SK-N-SH (cell line): ENCODE data around the gene SLC22A15. TPM values are rescaled to one million over a fixed set of nuclear protein-coding genes. Genes with fewer than 3 reads are reported as not detected.

Experiments used
- CTCF ChIA-PET: fragments of 300-600, 350-600 bp; formaldehyde crosslinking; extraction: SDS; loops from one replicate; lab custom pipeline; 2021; lab: Yijun Ruan, JAX
- POLR2A ChIA-PET: fragments of 350-600 bp; sonication (Branson Sonifier 250); formaldehyde crosslinking; extraction: SDS; loops from one replicate; lab custom pipeline; 2020; ENCODE audit warnings: antibody characterized with exemption, inconsistent platforms; lab: Yijun Ruan, JAX
- DNase-seq: peaks from one replicate; pipeline ENCODE4 v3.0.0; 2012
- H2AFZ ChIP-seq: fragments of 200-600 bp; sonication (generic); 2 replicates; pipeline ENCODE4 v1.8.1; 2016; ENCODE audit warnings: antibody characterized with exemption, mild to moderate bottlenecking, low read depth
- H3F3A ChIP-seq: fragments of 200-600 bp; sonication (generic); replicated peaks from 2 replicates; pipeline ENCODE3; 2016; ENCODE audit warnings: antibody characterized with exemption, mild to moderate bottlenecking; ENCODE audit not compliant: insufficient read depth
- H3K27ac ChIP-seq, 2 experiments: fragments of 200-500 bp in 1 of 2; fragments of 200-600 bp in 1 of 2; sonication (Bioruptor generic) in 1 of 2; sonication (generic), shearing (Covaris generic) in 1 of 2; 2 replicates each; pipeline versions ENCODE4 v1.5.1 to v1.6.1; 2014 to 2016; ENCODE audit warnings: low read depth in 2 of 2, inconsistent platforms in 1 of 2, low read length in 1 of 2, mild to moderate bottlenecking in 1 of 2, mixed read lengths in 1 of 2
- H3K27me3 ChIP-seq: fragments of 200-600 bp; sonication (generic), shearing (Covaris generic); 2 replicates; pipeline ENCODE4 v1.6.1; 2016; ENCODE audit warnings: mixed run types; ENCODE audit not compliant: insufficient read depth
- H3K36me3 ChIP-seq, 2 experiments: fragments of 200-500 bp in 1 of 2; fragments of 200-600 bp in 1 of 2; sonication (Bioruptor generic) in 1 of 2; sonication (generic) in 1 of 2; replicated peaks in 1 of 2; 2 replicates each; pipeline versions ENCODE3 to v1.5.1; 2014 to 2016; ENCODE audit warnings: low read length in 1 of 2, mild to moderate bottlenecking in 1 of 2; ENCODE audit not compliant: insufficient read depth in 2 of 2, control insufficient read depth in 1 of 2
- H3K4me1 ChIP-seq, 2 experiments: fragments of 200-500 bp in 1 of 2; fragments of 200-600 bp in 1 of 2; sonication (Bioruptor generic) in 1 of 2; sonication (generic), shearing (Covaris generic) in 1 of 2; 2 replicates each; pipeline versions ENCODE4 v1.5.1 to v1.6.1; 2014 to 2016; ENCODE audit warnings: low read depth in 1 of 2, low read length in 1 of 2, mixed run types in 1 of 2; ENCODE audit not compliant: insufficient read depth in 2 of 2, control insufficient read depth in 1 of 2
- H3K4me2 ChIP-seq: fragments of 200-600 bp; sonication (generic), shearing (Covaris generic); 2 replicates; pipeline ENCODE4 v1.6.1; 2017; ENCODE audit warnings: mixed run types
- H3K4me3 ChIP-seq, 2 experiments: fragments of 200-500 bp in 1 of 2; fragments of 200-600 bp in 1 of 2; sonication (Bioruptor generic) in 1 of 2; sonication (generic), shearing (Covaris generic) in 1 of 2; 2 replicates each; pipeline versions ENCODE4 v1.5.1 to v1.8.1; 2014 to 2016; ENCODE audit warnings: low read depth in 2 of 2, inconsistent platforms in 1 of 2, low read length in 1 of 2, mild to moderate bottlenecking in 1 of 2, mixed read lengths in 1 of 2, moderate library complexity in 1 of 2
- H3K79me2 ChIP-seq: fragments of 200-600 bp; sonication (generic); 2 replicates; pipeline ENCODE4 v1.8.1; 2017; ENCODE audit warnings: mild to moderate bottlenecking; ENCODE audit not compliant: insufficient read depth
- H3K9ac ChIP-seq: fragments of 200-600 bp; sonication (generic); 2 replicates; pipeline ENCODE4 v1.6.1; 2017; ENCODE audit warnings: mixed run types
- H3K9me2 ChIP-seq: fragments of 200-600 bp; sonication (generic); 2 replicates; pipeline ENCODE4 v1.6.1; 2017; ENCODE audit warnings: mixed run types
- H3K9me3 ChIP-seq: fragments of 200-600 bp; sonication (generic); 2 replicates; pipeline ENCODE4 v1.6.1; 2017; ENCODE audit warnings: mixed run types, mild to moderate bottlenecking, moderate library complexity
- H4K20me1 ChIP-seq: fragments of 200-600 bp; sonication (generic); 2 replicates; pipeline ENCODE4 v1.6.1; 2017; ENCODE audit warnings: mild to moderate bottlenecking, mixed run types; ENCODE audit not compliant: insufficient read depth
- CHD2 ChIP-seq: fragments of 150-350 bp; IDR thresholded peaks from 2 replicates; pipeline ENCODE4 v1.6.1; 2018; ENCODE audit warnings: low read length; ENCODE audit not compliant: partially characterized antibody
- ELF1 ChIP-seq: IDR thresholded peaks from 2 replicates; pipeline ENCODE4 v1.4.0; 2012
- EZH2phosphoT487 ChIP-seq: fragments of 200-600 bp; sonication (generic); IDR thresholded peaks from 2 replicates; pipeline ENCODE4 v1.6.1; 2017; ENCODE audit warnings: low read depth, mixed run types, mild to moderate bottlenecking, antibody characterized with exemption, moderate library complexity, borderline replicate concordance
- FOSL2 ChIP-seq: IDR thresholded peaks from 2 replicates; pipeline ENCODE4 v1.4.0; 2012; ENCODE audit warnings: low read depth, mild to moderate bottlenecking, moderate library complexity, borderline replicate concordance
- FOXJ3 ChIP-seq: sonication (generic); formaldehyde crosslinking; IDR thresholded peaks from 2 replicates; pipeline ENCODE4 v1.5.1; 2020; ENCODE audit warnings: mild to moderate bottlenecking, missing genetic modification reagents
- GATA2 ChIP-seq: sonication (generic); formaldehyde crosslinking; IDR thresholded peaks from 2 replicates; pipeline ENCODE4 v1.5.0; 2020; ENCODE audit warnings: mild to moderate bottlenecking, missing genetic modification reagents
- JUND ChIP-seq: IDR thresholded peaks from 2 replicates; pipeline ENCODE4 v1.4.0; 2012
- MEF2A ChIP-seq: IDR thresholded peaks from 2 replicates; pipeline ENCODE4 v1.4.0; 2012; ENCODE audit warnings: low read depth, borderline replicate concordance
- MXI1 ChIP-seq: IDR thresholded peaks from 2 replicates; pipeline ENCODE4 v1.6.1; 2012; ENCODE audit warnings: mild to moderate bottlenecking, low read depth, low read length, improper control_type of control experiment
- NFIC ChIP-seq: IDR thresholded peaks from 2 replicates; pipeline ENCODE4 v1.4.0; 2012; ENCODE audit warnings: borderline replicate concordance
- NRF1 ChIP-seq: IDR thresholded peaks from 2 replicates; pipeline ENCODE4 v1.6.1; 2012; ENCODE audit warnings: low read depth, mild to moderate bottlenecking, low read length
- POLR2AphosphoS5 ChIP-seq: IDR thresholded peaks from 2 replicates; pipeline ENCODE4 v1.6.1; 2012; ENCODE audit warnings: low read depth, low read length
- RAD21 ChIP-seq: IDR thresholded peaks from 2 replicates; pipeline ENCODE4 v1.6.1; 2012; ENCODE audit warnings: mild to moderate bottlenecking, low read length
- RFX5 ChIP-seq: IDR thresholded peaks from 2 replicates; pipeline ENCODE4 v1.6.1; 2012; ENCODE audit warnings: mild to moderate bottlenecking, improper control_type of control experiment, low read length
- SMC3 ChIP-seq: IDR thresholded peaks from 2 replicates; pipeline ENCODE4 v1.6.1; 2012; ENCODE audit warnings: low read depth, low read length, improper control_type of control experiment
- TCF12 ChIP-seq: IDR thresholded peaks from 2 replicates; pipeline ENCODE4 v1.4.0; 2012
- TEAD4 ChIP-seq: IDR thresholded peaks from 2 replicates; pipeline ENCODE4 v1.4.0; 2012; ENCODE audit warnings: mild to moderate bottlenecking, borderline replicate concordance; ENCODE audit not compliant: insufficient read depth
- WGBS: methylation state at CpG from one replicate; pipeline ENCODE4 v1.1.6; 2017; ENCODE audit warnings: low lambda C conversion rate; 5-methylcytosine and 5-hydroxymethylcytosine counted together
- polyA plus RNA-seq, 3 experiments: library from polyadenylated mRNA; depleted of rRNA; stranded (reverse); fragments of >200 nt; gene quantifications; 2 replicates each; pipeline ENCODE4 v1.2.3, GENCODE V29; 2012
- TF ChIP-seq, protein P1 (sequence below): IDR thresholded peaks from 2 replicates; pipeline ENCODE4 v1.4.0; 2012; ENCODE audit warnings: low read depth, borderline replicate concordance
- TF ChIP-seq, protein P2 (sequence below): IDR thresholded peaks from 2 replicates; pipeline ENCODE4 v1.4.0; 2012; ENCODE audit warnings: low read depth, borderline replicate concordance
- TF ChIP-seq, protein P3 (sequence below): fragments of 150-350 bp; IDR thresholded peaks from 2 replicates; pipeline ENCODE4 v1.6.1; 2017; ENCODE audit warnings: antibody characterized with exemption, low read length, low read depth, borderline replicate concordance

Gene SLC22A15
- polyA plus RNA-seq, 1 of the 3 experiments (the other 2 are of a cell fraction) = 0.13 TPM

DNA sequence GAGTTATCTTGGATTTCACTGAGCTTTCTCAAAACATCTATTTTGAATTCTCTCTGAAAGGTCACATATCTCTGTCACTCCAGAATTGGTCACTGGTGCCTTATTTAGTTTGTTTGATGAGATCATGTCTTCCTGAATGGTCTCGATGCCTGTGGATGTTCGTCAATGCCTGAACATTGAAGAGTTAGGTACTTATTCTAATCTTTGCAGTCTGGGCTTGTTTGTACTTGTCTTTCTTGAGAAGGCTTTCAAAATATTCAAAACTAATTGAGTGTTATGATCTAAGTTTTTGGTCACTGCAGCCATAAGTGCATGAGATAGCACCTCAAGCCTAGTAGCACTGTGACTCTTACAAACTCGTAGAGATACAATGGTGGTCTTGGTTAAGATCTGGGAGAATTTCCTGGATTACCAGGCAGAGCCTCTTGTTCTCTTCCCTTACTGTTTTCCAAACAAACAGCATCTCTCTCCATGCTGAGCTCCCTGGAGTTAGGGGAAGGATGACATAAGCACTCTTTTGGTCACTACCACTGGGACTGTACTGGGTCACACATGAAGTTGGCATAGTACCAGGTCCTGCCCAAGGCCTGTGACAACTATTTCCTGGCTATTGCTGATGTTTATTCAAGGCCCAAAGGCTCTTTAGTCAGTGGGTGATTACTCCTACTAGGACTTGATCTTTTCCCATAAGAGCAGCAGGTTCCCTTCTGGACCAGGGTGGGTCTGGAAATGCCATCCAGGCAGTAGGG lies 25.6 kb downstream of the SLC22A15 start (continued):
- TF ChIP-seq, protein P1, sequence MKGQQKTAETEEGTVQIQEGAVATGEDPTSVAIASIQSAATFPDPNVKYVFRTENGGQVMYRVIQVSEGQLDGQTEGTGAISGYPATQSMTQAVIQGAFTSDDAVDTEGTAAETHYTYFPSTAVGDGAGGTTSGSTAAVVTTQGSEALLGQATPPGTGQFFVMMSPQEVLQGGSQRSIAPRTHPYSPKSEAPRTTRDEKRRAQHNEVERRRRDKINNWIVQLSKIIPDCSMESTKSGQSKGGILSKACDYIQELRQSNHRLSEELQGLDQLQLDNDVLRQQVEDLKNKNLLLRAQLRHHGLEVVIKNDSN = no peak
- TF ChIP-seq RAD21 = no peak

DNA sequence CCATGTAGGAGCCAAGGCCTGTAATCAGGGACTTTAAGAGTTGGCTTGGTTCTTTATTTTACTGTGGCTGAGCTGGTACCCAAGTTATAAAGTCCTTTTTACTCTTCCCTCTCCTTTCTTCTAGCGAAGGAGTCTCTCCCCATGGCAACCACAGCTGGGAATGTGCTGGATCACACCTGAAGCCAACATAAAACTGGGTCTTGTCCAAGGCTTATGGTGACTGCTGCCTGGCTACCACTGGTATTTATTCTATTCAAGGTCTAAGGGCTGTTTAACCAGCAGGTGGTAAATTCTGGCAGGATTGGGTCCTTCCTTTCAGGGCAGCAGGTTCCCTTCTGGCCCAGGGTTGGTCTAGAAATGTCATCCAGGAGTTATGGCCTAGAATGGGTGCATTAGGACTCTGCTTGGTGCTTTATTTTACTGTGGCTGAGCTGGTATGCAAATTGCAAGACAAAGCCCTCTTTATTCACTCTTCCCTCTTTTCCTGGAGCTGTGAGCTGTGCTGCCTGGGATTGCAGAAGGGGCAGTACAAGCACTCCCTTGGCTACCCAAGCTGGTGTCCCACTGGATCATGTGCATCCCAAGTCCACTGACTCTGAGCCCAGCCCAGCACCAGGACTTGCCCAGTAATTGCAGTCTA lies 26.6 kb downstream of the SLC22A15 start:
- Histone ChIP-seq H2AFZ (no peak overlapping the region), H3K36me3 (no peaks in the 10 kb centered on the region), H3K9me3 (peaks cover 3% of the 10 kb centered on the region; the same call in 1 of the 2 replicates), H4K20me1 (no peaks in the 10 kb centered on the region), H3F3A (no peaks in the 10 kb centered on the region), H3K27ac (no peak overlapping the region), H3K4me3 (no peak overlapping the region), H3K4me1 (no peaks in the 10 kb centered on the region), H3K9me2 (no peaks in the 10 kb centered on the region), H3K27me3 (no peaks in the 10 kb centered on the region), H3K4me2 (no peak overlapping the region), H3K79me2 (no peaks in the 10 kb centered on the region), H3K9ac (no peak overlapping the region)
- TF ChIP-seq MXI1 = no peak
- TF ChIP-seq TEAD4 = no peak
- no peak for TF ChIP-seq POLR2AphosphoS5
- TF ChIP-seq NFIC = no peak
- TF ChIP-seq, protein P2, sequence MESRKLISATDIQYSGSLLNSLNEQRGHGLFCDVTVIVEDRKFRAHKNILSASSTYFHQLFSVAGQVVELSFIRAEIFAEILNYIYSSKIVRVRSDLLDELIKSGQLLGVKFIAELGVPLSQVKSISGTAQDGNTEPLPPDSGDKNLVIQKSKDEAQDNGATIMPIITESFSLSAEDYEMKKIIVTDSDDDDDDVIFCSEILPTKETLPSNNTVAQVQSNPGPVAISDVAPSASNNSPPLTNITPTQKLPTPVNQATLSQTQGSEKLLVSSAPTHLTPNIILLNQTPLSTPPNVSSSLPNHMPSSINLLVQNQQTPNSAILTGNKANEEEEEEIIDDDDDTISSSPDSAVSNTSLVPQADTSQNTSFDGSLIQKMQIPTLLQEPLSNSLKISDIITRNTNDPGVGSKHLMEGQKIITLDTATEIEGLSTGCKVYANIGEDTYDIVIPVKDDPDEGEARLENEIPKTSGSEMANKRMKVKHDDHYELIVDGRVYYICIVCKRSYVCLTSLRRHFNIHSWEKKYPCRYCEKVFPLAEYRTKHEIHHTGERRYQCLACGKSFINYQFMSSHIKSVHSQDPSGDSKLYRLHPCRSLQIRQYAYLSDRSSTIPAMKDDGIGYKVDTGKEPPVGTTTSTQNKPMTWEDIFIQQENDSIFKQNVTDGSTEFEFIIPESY = no peak
- no peak for TF ChIP-seq SMC3
- TF ChIP-seq, protein P1 = no peak
- no peak for TF ChIP-seq JUND
- TF ChIP-seq TCF12 = no peak
- no peak for TF ChIP-seq NRF1
- no peak for TF ChIP-seq ELF1
- TF ChIP-seq EZH2phosphoT487 = no peak
- no peak for TF ChIP-seq GATA2
- TF ChIP-seq FOXJ3 (CRISPR knock-in tag) = no peak
- no peak for TF ChIP-seq RFX5
- no peak for TF ChIP-seq FOSL2
- no peak for TF ChIP-seq MEF2A
- TF ChIP-seq, protein P3, sequence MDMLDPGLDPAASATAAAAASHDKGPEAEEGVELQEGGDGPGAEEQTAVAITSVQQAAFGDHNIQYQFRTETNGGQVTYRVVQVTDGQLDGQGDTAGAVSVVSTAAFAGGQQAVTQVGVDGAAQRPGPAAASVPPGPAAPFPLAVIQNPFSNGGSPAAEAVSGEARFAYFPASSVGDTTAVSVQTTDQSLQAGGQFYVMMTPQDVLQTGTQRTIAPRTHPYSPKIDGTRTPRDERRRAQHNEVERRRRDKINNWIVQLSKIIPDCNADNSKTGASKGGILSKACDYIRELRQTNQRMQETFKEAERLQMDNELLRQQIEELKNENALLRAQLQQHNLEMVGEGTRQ = no peak
- no peak for TF ChIP-seq CHD2
- TF ChIP-seq RAD21 = no peak
- ChIA-PET POLR2A (no interaction called here), CTCF (interaction anchor here (0.6 to 2.2 kb wide), 5 partner anchors 18 to 1065 kb away, joined by 3 to 6 read pairs (median 3); no protein-coding TSS in a partner anchor)
- DNase-seq = no peak
- 8% methylated on average over 1 of the region's 1 CpG for WGBS
